Tongue (tissue), 2 donors: ENCODE data around the gene CFAP74. TPM values are rescaled to one million over a fixed set of nuclear protein-coding genes. Genes with fewer than 3 reads are reported as not detected.
"Not testable (repeated sequence)": the region's sequence is repeated elsewhere in the genome, so short reads cannot be mapped to it uniquely, and the experiment has no call there.

Experiments
- DNase-seq: peaks from one replicate; pipeline ENCODE4 v3.0.0-alpha.2; 2015
- total RNA-seq: library from RNA; depleted of rRNA; stranded (reverse); fragments of >200 nt; gene quantifications from one replicate; pipeline ENCODE4 v1.2.3, GENCODE V29; 2014

The CFAP74 gene
- total RNA-seq, 1 donor from 2014 or later, result 0.62 TPM

DNA sequence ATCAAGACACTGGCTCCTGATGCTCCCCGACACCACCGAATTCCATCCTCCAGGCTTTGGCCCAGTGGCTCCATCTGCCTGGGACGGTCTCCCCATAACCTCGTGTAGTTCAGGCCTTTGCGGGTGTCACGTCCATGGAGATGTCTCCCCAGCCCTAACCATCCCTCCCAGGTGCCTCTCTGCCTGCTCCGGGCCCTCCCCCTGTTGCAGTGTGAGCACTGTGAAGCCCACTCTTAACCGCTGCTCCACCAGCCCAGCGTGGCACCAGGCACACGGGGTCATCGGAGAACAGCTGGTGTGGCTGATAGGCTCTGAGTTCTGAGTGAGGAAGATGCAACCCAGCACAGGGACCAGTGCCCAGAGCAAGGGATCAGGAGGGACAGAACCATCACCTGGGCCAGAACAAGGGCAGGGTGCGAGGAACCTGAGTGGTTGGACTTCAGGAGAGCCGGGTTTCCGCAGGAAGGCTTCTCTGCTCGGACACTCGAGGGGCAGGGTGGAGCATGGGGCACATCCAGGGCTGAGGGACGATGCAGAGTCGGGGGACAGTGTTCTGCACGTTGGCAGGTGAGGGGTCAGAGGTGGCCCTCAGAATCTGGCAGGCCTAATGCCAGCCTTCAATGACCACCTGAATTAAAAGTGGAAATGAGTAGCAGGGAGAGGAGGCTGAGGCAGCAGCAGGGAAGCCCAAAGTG is 110.1 kb downstream of the CFAP74 start:
- no peak for DNase-seq

DNA sequence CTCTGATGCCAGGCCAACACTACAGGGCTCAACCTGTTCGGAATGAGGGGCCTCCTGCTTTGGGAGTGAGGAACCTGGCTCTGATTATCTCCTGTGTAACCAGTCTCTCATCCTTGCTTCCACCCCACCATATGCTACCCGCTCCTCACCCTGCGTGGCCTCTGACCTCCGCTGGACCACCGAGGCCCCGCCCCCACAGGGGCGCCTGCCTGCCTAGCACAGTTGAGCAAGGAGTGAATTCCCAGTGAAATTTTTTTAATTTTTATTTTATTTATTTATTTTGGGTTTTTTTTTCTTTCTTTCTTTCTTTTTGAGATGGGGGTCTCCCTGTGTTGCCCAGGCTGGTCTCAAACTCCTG is 110.8 kb downstream of the CFAP74 start:
- no peak for DNase-seq

DNA sequence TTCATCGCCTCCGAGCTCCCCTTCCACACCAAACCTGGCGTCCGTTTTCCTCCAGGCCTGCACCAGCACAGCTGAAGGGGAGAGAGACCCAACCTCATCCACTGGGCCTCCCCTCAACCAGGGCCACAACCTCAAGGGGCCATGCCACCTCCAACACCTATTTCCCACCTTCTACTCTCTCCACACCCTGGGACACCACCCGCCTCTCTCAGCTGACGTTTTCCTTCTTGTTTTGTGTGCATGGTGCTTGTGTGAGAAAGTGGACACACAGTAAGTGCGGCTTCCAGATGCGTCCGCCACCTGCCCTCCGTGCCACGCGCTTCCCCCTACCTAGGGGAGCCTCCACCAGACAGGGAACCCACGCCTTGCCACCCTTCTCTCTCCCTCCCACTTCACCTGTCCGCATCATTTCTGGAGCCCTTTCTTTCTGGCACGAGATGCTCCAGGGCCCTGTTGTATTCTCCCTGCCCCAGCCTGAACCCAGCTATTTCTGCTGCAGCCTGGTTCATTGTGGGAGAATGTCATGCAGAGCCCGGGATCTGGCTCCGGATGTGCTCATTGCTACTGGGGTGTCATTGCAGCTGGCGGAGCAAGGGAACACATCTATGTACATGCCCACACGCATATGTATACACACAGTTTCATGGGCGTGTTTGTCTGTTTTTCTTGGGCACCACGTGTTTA is 111.4 kb downstream of the CFAP74 start:
- DNase-seq, result no peak

DNA sequence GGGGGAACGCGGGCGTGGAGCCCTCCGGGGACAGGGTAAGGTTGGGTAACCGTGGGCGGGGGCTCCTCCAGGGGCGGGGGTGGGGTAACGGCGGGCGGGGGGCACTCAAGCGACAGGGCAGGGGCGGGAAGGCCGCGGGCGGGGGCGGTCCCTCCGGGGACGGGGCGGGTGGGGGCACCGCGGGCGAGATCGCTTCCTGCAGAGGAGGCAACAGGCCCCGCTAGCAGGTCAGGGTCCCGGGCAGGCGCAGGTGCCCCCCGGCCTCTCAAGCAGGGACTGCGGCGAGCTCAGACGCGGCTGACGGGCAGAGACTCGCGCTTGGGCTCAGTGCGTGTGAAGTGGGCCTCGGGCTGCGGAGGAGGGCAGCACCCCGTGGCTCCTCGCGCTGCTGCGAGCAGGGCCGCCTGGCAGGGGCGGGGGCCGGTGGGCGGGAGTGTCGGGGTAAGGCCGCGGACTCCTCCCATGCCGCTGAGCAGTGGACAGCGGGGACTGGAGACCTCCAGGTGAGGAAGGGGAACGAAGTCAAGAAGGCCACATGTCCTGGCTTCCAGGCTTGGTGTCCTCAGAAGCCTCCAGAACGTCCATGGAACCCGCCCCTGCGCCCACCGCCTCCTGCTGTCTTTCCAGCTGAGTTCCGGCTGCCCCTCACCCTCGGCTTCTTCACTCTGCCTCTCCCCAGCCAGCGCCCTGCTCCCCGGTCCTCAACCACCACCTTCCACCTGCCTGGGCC is 112.1 kb downstream of the CFAP74 start:
- peak; percentile 80 for DNase-seq

DNA sequence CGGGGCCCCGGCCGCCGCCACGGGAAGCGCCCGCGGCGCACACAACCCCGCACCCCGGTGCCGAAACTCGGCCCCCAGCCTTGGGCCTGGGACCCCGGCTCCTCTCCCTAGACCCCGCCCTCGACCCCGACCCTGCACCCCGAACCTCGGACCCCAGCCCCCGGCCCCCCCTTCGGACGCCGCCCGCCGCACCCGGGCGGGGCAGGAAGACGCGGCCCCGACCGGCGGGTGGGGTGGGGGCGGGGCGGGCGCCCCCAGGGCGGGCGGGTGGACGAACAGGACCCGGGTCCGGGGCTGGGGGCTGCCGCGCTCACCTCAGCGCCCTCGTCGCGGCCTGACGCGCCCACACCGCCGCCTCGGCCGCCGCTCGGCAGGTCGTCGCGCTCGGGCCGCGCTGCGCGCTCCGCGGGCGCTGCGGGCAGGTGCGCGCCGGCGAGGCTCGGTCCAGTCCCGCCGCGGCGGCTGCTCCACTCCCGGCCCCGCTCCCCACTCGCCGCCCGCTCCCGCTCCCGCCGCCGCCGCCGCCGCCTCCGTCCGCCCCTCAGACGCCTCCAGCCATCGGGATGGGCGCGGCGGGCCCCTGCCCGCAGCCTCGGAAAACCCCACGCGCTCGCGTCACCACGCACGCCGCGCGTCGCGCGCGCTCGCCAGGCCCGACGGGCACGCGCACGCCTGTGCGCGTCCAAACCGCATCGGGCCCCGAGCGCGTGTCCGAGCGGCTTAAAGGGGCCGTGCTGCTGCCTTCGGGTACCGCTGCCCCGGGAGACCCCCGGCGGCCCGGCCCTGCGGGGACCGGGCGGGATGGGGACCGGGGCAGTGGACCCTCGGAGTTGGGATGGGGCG is 112.9 kb downstream of the CFAP74 start, which contains the start of gene GNB1:
TSS of gene GNB1 (minus strand) at position 582 of the 843 bp plus-strand sequence. CDS start 65,634 bp downstream, outside the sequence.
- DNase-seq, result peak; percentile 96

DNA sequence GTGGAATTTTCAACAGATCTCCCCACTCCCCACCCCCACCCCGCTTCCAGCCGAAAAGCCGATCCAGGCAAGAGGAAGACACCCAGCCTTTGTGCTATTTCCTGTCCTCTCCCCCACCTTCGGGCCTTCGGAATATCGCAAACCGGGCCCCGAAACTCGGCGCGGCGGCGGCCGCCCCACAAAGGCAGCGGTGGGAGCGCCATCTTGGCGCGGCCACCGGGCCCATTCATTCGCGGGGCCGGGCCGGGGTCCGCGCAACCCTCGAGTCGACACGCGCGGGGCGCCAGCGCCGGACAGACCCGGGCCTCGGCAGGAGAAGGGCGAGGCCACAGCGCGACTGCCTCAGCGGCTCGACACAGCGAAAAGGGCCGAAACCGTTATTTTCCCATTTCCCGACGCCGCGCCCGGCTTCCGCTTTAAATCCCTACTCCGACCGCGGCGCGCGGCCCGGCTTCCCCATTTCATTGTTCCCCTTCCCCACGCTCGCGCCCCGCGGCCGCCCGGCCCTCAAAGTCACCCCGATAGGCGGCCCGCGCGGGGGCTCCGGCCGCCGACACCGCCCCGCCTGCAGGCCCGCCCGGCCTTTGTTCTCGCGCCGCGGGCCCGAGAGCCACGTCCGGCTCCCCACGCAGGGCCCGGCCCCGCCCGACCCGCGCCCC is 113.6 kb downstream of the CFAP74 start:
- peak; percentile 46 for DNase-seq

DNA sequence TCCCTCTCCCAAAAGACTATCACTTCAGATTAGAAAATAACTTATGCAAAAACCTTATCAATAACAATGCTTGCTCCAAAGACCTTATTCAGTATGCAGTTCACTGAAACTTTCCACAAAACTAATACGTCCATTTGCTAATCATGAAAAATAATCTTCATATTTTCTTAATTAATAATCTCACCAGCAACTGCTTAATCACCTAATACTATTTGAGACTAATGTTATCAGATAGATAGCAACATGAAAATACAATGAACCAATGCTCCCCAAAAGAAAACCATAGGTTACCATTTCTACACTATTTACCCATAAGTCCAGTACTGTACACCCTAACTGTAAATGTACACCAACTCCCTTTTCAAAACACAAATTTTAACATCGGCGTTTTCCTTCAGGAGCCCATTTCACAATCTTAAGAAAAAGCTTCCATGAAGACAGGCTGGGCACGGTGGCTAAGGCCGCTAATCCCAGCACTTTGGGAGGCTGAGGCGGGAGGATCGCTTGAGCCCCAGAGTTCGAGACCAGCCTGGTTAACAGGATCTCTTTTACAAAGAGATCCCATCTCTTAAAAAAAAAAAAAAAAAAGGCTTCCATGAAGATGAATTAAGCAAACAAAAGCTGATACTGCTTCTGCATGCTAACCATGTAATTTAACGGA is 114.4 kb downstream of the CFAP74 start:
- DNase-seq, result no peak

DNA sequence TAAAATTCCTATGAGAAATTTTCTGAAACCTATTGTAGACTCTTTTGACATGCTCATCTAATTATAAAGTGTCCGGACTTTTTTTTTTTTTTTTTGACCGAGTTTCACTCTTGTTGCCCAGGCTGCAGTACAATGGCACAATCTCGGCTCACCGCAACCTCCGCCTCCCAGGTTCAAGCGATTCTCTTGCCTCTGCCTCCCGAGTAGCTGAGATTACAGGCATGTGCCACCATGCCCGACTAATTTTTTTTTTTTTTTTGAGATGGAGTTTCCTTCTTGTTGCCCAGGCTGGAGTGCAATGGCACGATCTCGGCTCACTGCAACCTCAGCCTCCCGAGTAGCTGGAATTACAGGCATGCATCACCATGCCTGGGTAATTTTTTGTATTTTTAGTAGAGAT is 119.7 kb downstream of the CFAP74 start:
- DNase-seq, result not testable (repeated sequence)

DNA sequence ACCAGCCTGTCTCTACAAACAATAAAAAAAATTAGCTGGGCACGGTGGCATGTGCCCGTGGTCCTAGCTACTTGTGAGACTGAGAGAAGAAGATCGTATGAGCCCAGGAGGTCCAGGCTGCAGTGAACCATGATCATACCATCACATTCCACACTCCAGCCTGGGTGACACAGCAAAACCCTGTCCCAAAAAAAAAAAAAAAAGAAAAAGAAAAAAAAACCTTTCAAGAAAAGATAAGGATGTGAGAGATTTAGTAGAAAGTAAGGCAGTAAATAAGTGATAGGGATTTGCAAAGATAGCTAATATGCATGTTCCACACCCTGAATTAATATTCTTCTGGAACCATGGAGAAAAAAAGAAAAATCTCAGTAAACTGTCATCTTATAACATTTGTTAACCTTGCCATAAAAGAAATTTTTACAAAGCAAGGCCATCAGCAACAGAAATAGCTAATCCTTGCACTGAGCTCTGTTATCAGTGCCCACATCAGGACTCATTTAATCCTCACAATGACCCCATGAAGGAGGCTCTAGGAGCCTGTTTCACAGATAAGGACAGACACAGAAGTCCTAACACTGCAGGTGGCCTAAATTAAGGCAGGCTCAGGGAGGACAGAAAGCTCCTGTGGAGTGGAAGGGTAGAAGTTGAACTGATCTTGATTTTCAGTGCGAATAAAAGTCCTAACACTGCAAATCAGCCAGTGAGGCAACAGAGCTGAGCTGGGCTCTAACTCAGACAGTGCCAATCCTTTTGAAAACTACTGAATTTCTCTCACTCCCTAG is 120.3 kb downstream of the CFAP74 start:
- DNase-seq, result no peak

DNA sequence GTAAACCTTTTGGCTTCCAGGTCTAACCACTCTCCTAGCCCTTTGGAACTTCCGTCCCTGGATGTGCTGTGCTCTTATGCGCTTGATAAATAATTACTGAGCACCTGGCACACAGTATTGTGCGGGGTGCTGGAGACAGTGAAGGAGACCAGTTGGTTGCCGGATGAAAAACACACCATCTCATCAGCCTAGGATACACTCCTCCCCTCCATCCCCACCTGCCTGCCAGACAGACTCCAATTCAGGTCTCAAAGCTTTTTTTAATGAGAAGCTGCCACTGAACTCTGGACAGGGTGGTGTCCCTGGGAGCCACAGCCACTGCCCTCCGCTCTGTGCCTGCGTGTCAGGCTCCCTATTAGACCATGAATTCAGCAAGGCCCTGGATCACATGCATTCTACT is 121.9 kb downstream of the CFAP74 start:
- DNase-seq, result no peak

DNA sequence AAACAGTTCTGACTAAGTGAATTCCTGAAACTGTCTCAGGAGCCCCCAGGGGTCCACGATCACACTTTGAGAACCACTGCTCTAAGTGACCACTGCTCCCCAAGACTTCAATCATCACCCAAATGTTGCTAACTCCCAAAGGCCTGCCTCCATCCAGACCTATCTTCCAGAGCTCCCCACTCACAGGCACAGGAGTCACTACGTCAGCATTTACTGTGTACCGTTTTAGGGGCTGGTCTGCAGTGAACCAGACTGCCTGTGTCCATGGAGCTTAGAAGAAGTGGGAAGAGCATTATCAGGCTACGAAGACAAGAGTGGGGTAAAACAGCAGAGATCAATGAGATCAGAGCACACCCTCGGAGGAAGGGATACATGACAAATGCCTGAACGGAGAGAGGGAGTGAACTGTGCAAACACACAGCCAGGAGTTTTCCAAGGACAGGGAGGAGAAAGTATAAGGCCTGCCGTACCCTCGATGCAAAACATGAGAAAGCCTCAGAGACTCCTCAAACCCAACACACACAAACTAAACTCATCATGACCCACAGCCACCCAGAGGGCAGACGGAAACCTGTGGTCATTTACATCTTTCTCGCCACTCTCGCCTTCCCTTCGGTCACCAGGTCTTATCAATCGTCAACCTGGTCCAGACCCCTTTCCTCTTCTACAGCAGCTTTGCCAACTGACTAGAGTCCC is 122.8 kb downstream of the CFAP74 start:
- no peak for DNase-seq

DNA sequence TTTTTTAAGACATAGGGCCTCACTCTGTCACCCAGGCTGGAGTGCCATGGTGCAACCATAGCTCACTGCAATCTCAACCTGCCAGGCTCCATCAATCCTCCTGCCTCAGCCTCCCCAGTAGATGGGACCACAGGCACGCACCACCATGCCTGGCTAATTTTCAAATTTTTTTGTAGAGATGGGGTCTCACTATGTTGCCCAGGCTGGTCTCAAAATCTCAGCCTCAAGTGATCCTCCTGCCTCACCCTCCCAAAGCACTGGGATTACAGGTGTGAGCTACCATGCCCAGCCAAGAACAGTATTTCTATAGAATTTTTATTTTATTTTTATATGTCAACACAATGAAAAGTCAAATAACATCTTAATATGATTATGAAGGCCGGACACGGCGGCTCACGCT is 123.6 kb downstream of the CFAP74 start:
- no peak for DNase-seq

DNA sequence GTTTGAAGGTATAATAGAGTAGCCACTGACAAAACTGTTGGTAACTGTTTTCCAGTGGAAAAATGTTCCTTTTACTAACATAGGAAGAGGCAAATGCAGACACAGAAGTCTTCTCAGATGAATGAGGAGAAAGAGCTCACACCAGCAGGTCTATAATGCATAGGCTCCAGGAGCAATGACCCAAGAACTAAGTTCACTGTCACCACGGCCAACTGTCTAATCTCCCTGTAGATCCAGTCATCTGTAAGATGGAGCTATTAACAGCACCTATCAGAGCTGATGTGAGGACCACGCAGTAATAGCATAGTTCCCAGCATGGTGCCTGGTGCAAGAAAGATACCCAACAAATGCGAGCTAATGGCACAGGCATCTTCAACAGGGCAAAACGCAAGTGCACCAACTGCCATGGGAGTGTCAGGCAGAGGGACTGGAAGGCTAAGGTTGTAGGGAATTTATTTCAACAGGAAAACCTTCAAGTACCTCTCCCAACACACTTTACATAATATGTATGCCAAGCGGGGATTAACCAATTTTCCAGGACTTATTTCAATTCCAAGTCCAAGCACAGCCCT is 125.6 kb downstream of the CFAP74 start:
- no peak for DNase-seq

DNA sequence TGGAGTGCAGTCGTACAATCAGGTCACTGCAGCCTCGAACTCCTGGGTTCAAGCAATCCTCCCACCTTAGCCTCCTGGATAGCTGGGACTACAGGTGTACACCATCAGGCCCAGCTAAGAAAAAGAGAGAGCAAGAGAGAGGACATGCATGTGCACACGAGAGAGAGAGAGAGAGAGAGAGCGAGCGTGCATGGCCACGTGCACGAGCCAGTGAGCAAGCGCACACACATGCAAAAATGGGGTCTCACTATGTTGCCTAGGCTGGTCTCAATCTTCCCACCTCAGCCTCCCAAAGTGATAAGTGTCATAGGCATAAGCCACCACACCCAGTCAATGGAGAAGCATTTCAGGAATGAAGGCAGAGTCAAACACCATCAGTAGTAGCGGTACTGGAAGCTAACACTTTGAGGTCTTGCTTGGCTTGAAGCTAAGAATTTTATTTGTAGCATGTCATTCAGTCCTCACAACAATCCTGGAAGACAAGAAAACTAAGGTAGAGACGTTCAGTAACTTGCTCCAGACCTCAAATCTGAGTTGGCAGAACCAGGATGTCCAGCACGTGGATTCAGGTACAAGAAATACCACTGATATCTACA is 127.2 kb downstream of the CFAP74 start:
- no peak for DNase-seq

DNA sequence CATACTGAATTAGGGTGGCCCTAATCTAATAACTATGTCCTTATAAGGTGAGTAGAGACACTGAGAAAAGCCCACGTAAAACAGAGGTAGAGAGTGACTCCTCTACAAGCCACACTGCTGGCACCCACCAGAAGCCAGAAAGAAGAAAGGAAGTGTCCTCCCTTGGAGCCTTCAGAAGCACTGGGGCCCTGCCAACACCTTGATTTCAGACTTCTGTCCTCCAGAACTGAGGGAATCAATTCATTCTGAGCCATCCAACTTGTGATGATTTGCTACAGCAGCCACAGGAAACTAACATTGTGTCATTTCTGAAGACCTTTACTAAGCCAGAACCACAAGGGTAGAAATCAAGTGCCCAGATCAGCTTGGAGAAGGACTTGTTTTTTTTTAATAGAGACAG is 127.7 kb downstream of the CFAP74 start:
- no peak for DNase-seq

DNA sequence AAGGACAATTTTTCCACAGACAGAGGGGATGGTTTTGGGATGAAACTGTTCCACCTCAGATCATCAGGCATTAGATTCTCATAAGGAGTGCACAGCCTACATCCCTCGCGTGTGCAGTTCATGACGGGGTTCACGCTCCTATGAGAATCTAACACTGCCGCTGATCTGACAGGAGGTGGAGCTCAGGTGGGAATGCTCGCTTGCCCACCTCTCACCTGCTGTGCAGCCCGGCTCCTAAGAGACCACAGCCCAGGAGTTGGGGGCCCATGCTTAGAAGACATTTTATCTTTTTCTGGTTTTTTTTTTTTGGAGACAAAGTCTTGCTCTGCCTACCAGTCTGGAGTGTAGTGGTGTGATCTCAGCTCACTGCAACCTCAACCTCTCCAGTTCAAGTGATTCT is 128.7 kb downstream of the CFAP74 start:
- DNase-seq, result no peak

DNA sequence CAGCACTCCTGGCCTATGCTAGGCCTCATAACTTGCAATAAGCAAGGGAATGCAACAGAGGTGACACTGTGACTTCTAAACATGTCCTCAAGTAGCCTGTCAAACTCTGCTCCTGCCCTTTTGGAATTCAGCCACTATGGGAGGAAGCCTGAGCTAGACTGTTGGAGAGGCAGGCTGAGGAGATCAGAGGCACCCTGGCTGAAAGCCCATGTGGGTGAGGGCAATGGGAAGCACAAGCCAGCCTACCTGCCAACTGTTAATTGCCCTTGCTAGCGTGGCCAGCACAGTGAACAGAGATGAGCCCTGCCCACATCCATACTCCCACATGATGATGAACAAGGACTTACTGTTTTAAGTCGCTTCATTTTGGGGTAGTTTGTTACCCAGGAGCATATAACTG is 130.4 kb downstream of the CFAP74 start:
- DNase-seq, result no peak

DNA sequence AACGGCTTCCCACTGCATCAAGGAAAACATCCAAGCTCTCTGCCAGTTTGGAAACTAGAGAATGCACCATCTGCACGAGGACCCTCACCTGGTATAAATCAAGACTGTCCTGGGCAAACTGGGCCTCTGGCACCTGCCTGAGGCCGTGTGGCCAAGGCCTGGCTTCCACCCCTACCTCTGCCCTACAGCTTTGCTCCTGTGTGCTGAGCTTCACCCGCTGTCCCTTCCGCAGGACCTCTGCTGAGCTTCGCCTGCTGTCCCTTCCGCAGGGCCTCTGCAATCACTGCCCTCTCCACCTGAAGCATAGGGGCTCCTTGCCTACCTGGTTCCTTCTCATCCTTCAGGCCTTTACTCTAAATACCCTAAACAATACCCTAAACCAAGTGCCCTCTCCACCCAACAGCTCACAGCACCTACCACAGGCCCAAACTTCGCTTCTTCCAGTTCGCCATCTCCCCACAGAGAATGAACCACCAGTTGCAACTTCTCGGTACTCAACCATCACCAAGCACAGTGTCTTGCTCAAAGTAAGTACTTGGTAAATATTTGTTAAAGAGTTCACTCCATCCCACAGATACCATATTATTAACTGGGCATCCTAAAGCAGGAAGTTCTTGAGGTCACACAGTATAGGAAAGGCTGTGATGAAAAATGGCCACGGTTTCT is 131.1 kb downstream of the CFAP74 start:
- DNase-seq, result no peak
